Measurements from ENCODE around the gene PTPRM. TPM values are rescaled to one million over a fixed set of nuclear protein-coding genes. Genes with fewer than 3 reads are reported as not detected.

PTPRM gene
- total RNA-seq, 1 donor from 2014 or later = 1.00 TPM

DNA sequence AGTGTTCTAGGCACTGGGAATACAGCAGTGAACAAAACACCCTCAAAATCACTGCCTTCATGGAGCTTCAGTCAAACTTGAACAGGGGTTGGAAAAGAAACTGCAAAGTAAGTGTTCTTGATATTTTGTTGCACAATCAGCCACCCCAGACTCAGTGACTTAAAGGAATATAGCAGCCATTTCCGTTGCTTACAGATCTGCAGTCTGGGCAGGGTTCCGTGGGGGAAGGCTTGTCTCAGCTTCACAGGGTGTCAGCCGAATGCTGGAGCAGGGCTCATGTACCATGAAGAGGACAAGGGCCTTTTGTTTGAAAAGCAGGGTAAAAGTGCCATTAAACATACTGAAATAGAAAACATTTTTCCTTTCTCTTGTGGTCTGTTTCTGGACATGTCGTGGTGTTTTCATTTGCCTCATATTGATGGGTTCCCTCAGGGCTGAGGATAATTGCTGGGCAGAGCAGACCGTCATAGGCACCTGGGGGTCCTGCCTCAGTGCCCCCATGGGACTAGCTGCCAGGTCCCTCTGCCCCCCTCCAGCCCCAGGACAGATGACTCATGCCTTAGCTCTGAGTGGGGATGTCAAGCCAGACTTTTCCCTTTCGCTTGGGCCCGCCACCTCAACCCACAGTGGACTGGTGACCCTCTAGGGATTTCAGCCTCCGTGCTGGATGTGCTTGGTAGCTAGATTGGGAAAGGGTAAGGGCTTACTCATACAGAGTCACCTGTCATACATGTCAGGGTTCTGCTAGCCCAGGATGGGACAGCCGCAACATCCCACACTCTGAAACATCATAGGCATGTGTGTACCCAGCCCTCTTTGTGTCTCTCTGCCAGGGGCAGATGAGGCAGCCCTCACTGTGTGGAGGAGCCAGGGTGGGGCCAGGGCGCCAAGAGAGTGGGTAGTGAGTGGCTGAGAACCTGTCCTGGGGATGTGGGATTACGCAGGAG is 96.5 kb downstream of the PTPRM start:
- intact Hi-C loops (cut with micrococcal nuclease) = no loop called here
- H3K9me3 Mint-ChIP-seq = no peaks in the 10 kb centered on the region
- ChIA-PET CTCF (no interaction called here), POLR2A (no interaction called here)
- H3K4me1 Mint-ChIP-seq = no peaks in the 10 kb centered on the region
- ATAC-seq (ENCODE audit: low read depth) (no peak), DNase-seq (no peak)
- no peak overlapping the region for H3K4me3 Mint-ChIP-seq
- TF ChIP-seq, protein P1, sequence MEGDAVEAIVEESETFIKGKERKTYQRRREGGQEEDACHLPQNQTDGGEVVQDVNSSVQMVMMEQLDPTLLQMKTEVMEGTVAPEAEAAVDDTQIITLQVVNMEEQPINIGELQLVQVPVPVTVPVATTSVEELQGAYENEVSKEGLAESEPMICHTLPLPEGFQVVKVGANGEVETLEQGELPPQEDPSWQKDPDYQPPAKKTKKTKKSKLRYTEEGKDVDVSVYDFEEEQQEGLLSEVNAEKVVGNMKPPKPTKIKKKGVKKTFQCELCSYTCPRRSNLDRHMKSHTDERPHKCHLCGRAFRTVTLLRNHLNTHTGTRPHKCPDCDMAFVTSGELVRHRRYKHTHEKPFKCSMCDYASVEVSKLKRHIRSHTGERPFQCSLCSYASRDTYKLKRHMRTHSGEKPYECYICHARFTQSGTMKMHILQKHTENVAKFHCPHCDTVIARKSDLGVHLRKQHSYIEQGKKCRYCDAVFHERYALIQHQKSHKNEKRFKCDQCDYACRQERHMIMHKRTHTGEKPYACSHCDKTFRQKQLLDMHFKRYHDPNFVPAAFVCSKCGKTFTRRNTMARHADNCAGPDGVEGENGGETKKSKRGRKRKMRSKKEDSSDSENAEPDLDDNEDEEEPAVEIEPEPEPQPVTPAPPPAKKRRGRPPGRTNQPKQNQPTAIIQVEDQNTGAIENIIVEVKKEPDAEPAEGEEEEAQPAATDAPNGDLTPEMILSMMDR (IDR thresholded peaks at IDR 0.05) = no peak
- H3K36me3 Mint-ChIP-seq (ENCODE audit: low read depth) = no peaks in the 10 kb centered on the region
- H3K27ac Mint-ChIP-seq = no peak overlapping the region
- no peaks in the 10 kb centered on the region for H3K27me3 Mint-ChIP-seq

DNA sequence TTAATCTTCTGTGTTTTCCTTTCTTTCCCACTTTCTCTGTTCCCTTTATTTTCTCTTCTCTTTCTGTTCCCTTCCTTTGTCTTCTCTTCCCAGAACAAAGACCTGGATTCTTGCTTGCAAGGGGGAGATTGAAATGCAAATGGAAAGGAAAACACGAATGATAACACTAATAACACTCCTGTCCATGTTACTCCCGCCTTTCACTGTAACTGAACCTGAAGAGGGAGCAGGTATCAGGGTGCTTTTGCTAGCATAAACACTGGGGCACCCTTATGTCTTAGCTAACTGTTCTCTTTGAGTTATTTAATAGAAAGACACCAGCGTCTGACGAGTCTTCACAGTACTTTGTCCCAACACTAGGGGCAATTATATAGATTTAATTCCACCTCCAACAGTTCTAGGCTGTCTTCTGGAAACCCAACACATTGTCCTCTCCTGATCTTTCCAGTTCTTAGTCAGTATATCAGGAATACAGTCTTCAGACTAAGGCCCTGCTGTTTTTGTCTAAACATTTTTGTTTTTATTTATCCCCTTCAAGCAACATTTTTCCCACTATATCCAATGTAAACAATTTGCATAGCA is 99.2 kb downstream of the PTPRM start:
- no peaks in the 10 kb centered on the region for H3K4me1 Mint-ChIP-seq
- TF ChIP-seq, protein P1 (IDR thresholded peaks at IDR 0.05) = no peak
- no peak for DNase-seq
- ChIA-PET POLR2A (no interaction called here), CTCF (no interaction called here)
- no peak overlapping the region for H3K4me3 Mint-ChIP-seq
- no peak overlapping the region for H3K27ac Mint-ChIP-seq
- no peaks in the 10 kb centered on the region for H3K9me3 Mint-ChIP-seq
- no peaks in the 10 kb centered on the region for H3K36me3 Mint-ChIP-seq (ENCODE audit: low read depth)
- H3K27me3 Mint-ChIP-seq = no peaks in the 10 kb centered on the region
- ATAC-seq (ENCODE audit: low read depth) = no peak
- intact Hi-C loops (cut with micrococcal nuclease) = no loop called here

DNA sequence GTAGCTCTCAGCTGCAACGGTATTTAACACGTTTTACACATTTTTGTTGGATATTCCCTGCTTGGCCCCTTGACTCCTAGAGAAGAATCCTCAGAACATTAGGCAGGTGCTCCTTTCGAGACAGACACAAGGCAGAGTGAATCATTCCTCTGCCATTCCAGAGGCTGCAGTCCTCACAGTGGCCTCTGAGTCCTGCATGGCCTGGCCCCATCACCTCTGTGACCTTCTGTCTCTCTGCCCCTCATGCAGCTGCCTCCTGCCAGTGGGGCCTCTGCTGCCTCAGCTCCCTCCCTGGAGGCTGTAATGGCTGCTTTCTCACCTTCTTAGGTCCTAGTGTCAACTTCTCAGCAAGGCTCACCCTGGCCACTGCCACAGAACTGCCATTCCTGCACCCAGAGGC is 101.3 kb downstream of the PTPRM start:
- no peaks in the 10 kb centered on the region for H3K4me1 Mint-ChIP-seq
- no peak overlapping the region for H3K27ac Mint-ChIP-seq
- H3K4me3 Mint-ChIP-seq = no peak overlapping the region
- POLR2A ChIA-PET = no interaction called here
- no peaks in the 10 kb centered on the region for H3K27me3 Mint-ChIP-seq
- no peak for DNase-seq
- CTCF ChIA-PET = no interaction called here
- H3K36me3 Mint-ChIP-seq (ENCODE audit: low read depth) = no peaks in the 10 kb centered on the region
- ATAC-seq (ENCODE audit: low read depth) = no peak
- intact Hi-C loops (cut with micrococcal nuclease) = no loop called here
- H3K9me3 Mint-ChIP-seq = no peaks in the 10 kb centered on the region
- TF ChIP-seq, protein P1 (IDR thresholded peaks at IDR 0.05) = no peak

DNA sequence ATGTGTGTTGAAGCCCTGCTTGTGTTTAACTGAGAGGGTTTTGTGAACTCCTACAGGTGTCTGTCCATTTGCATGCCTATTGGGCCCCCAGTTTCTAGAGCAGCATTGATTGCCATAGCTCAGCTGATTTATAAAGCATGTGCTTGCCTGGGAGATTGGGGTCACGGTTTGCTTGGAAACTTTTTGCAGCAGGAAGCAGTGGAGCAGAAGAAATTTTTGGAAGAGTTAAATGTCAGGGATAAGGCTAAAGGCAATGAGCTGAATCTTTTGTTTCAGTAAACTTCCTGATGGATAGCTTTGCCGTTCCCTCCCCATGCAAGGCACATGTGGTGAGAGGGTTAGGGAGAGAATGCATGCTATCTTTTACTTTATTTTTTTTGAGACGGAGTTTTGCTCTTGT is 102.2 kb downstream of the PTPRM start:
- Mint-ChIP-seq H3K9me3 (no peaks in the 10 kb centered on the region), H3K27ac (no peak overlapping the region), H3K27me3 (no peaks in the 10 kb centered on the region), H3K4me3 (no peak overlapping the region), H3K4me1 (no peaks in the 10 kb centered on the region), H3K36me3 (ENCODE audit: low read depth) (no peaks in the 10 kb centered on the region)
- ATAC-seq (ENCODE audit: low read depth) = no peak
- TF ChIP-seq, protein P1 (IDR thresholded peaks at IDR 0.05) = no peak
- intact Hi-C loops (cut with micrococcal nuclease) = no loop called here
- ChIA-PET POLR2A (no interaction called here), CTCF (no interaction called here)
- DNase-seq = no peak

DNA sequence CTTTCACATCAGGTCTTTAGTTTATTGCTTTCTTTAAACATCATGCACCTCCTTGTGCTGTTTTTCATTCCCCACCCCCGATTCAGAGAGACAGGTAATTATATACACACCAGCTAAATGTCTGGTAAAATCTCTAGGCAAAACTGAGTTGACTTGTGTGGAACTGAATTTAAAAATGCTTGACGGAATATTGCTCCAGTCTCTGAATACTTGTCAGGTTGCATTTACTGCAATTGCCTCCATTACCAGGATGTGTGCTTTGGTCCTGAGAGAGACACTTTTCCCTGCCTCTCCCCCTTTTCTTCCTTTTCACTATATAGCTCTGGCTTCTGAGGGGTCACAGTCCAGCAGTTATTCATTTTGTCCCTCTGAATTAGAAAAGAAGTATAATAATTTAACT is 104.0 kb downstream of the PTPRM start:
- no peaks in the 10 kb centered on the region for H3K4me1 Mint-ChIP-seq
- TF ChIP-seq, protein P1 (IDR thresholded peaks at IDR 0.05) = no peak
- no peak overlapping the region for H3K4me3 Mint-ChIP-seq
- no peaks in the 10 kb centered on the region for H3K36me3 Mint-ChIP-seq (ENCODE audit: low read depth)
- DNase-seq = no peak
- intact Hi-C loops (cut with micrococcal nuclease) = no loop called here
- ChIA-PET CTCF (no interaction called here), POLR2A (no interaction called here)
- H3K27me3 Mint-ChIP-seq = no peaks in the 10 kb centered on the region
- no peaks in the 10 kb centered on the region for H3K9me3 Mint-ChIP-seq
- no peak for ATAC-seq (ENCODE audit: low read depth)
- H3K27ac Mint-ChIP-seq = no peak overlapping the region

Measured in activated B cell treated with CpG ODN at 0.5 μM for 24 hours (primary cell).